ENCODE measurements around the gene PTPN1. TPM values are rescaled to one million over a fixed set of nuclear protein-coding genes. Genes with fewer than 3 reads are reported as not detected.

Gene PTPN1
- total and polyA plus RNA-seq, 2 of the 13 experiments (the other 11 are each of a cell fraction or from before 2014, with no cell fraction given), result 17.7 to 37.2 TPM

GRCh38 chr20:50498071-50498776, 12.0 kb upstream of the PTPN1 start:
- no peak overlapping the region for H3K9ac ChIP-seq (ENCODE audit: insufficient read depth, low read depth, low read length)
- CTCF ChIA-PET (ENCODE audit: low intra/inter-chr PET ratio, low total read pairs), result no interaction called here
- intact Hi-C loops (cut with micrococcal nuclease; ENCODE audit: unreplicated experiment) (no loop called here), in situ Hi-C loops (cut with HindIII; ENCODE audit: extremely low pct_ligation_motif_present, low pct_unique_long_range_greater_than_20kb) (no loop called here)
- H3K27ac ChIP-seq (ENCODE audit: extremely low read length, insufficient read depth, low read length), result no peak overlapping the region
- no peak for DNase-seq (ENCODE audit: low spot score)
- H3K9me3 ChIP-seq (ENCODE audit: low read length), result no peaks in the 10 kb centered on the region
- no peaks in the 10 kb centered on the region for H4K20me1 ChIP-seq (ENCODE audit: insufficient read depth, low read length)
- no peak overlapping the region for H3K4me3 ChIP-seq (replicated peaks in 1 of 3; ENCODE audit: insufficient read depth in 1 of 3, low read depth in 2 of 3, low read length in 3 of 3)
- peaks cover 4 to 15% of the 10 kb centered on the region in 2 experiments; a peak in 4 of 5 replicates for H3K27me3 ChIP-seq (ENCODE audit: control insufficient read depth in 1 of 2, insufficient read depth in 2 of 2, low read length in 2 of 2)
- H3K36me3 ChIP-seq (replicated peaks in 1 of 2; ENCODE audit: control insufficient read depth in 1 of 2, insufficient read depth in 2 of 2, low read length in 2 of 2), result no peaks in the 10 kb centered on the region
- TF ChIP-seq E2F2 (CRISPR knock-in tag; IDR thresholded peaks at IDR 0.05; ENCODE audit: borderline replicate concordance) (no peak), FOXO4 (CRISPR knock-in tag; conservative IDR thresholded peaks at IDR 0.05) (0 out of 2 replicates have a peak, but pooled peaks have one; percentile 55)
- H3K4me1 ChIP-seq (ENCODE audit: insufficient read depth, low read length), result peaks cover 11% of the 10 kb centered on the region
- FAIRE-seq, result no peak
- WGBS (ENCODE audit: low lambda C conversion rate), result 66% methylated on average over 5 of the region's 5 CpGs
- H2AFZ ChIP-seq (ENCODE audit: low read length), result no peak overlapping the region
- no peak overlapping the region for H3K4me2 ChIP-seq (ENCODE audit: low read depth, low read length)
- POLR2A ChIA-PET, result interaction anchor here (0.8 kb wide), 1 partner anchor 12 kb away, joined by 3 read pairs; the partner anchor contains the start of gene PTPN1
- no peak for ATAC-seq
- no peaks in the 10 kb centered on the region for H3K79me2 ChIP-seq (ENCODE audit: insufficient read depth, low read length)
- BruUV-seq (replicated peaks), result no TSS peak

- FAIRE-seq, result no peak
- no peak overlapping the region for H3K4me3 ChIP-seq (replicated peaks in 1 of 3; ENCODE audit: insufficient read depth in 1 of 3, low read depth in 2 of 3, low read length in 3 of 3)
- H3K36me3 ChIP-seq (replicated peaks in 1 of 2; ENCODE audit: control insufficient read depth in 1 of 2, insufficient read depth in 2 of 2, low read length in 2 of 2), result no peaks in the 10 kb centered on the region
- peaks cover 28% of the 10 kb centered on the region for H3K4me1 ChIP-seq (ENCODE audit: insufficient read depth, low read length)
- no TSS peak for BruUV-seq (replicated peaks)
- POLR2A ChIA-PET, result interaction anchor here (1.1 to 1.9 kb wide), 2 partner anchors 11 to 16 kb away, joined by 3 to 7 read pairs; partner anchors contain the start of gene PTPN1
- no peak overlapping the region for H3K9ac ChIP-seq (ENCODE audit: insufficient read depth, low read depth, low read length)
- H3K79me2 ChIP-seq (ENCODE audit: insufficient read depth, low read length), result no peaks in the 10 kb centered on the region
- in situ Hi-C loops (cut with HindIII; ENCODE audit: extremely low pct_ligation_motif_present, low pct_unique_long_range_greater_than_20kb) (no loop called here), intact Hi-C loops (cut with micrococcal nuclease; ENCODE audit: unreplicated experiment) (no loop called here)
- no peak for ATAC-seq
- no peaks in the 10 kb centered on the region for H3K9me3 ChIP-seq (ENCODE audit: low read length)
- no peak overlapping the region for H3K27ac ChIP-seq (ENCODE audit: extremely low read length, insufficient read depth, low read length)
- H3K27me3 ChIP-seq (ENCODE audit: control insufficient read depth in 1 of 2, insufficient read depth in 2 of 2, low read length in 2 of 2), result peaks cover 0 to 12% of the 10 kb centered on the region in 2 experiments; a peak in 3 of 5 replicates
- H3K4me2 ChIP-seq (ENCODE audit: low read depth, low read length), result peak overlapping the region; percentile 8; the same call in 1 of the 2 replicates
- WGBS (ENCODE audit: low lambda C conversion rate), result 81% methylated on average over 3 of the region's 3 CpGs
- H4K20me1 ChIP-seq (ENCODE audit: insufficient read depth, low read length), result no peaks in the 10 kb centered on the region
- no peak for DNase-seq (ENCODE audit: low spot score)
- peak overlapping the region; percentile 42 for H2AFZ ChIP-seq (ENCODE audit: low read length)
- CTCF ChIA-PET (ENCODE audit: low intra/inter-chr PET ratio, low total read pairs), result no interaction called here
- TF ChIP-seq ZNF30 (CRISPR knock-in tag; IDR thresholded peaks at IDR 0.05) (no peak), PCBP2 (optimal IDR thresholded peaks at IDR 0.05; ENCODE audit: low read depth, low read length, poor library complexity, severe bottlenecking) (no peak), JUND (CRISPR knock-in tag; IDR thresholded peaks at IDR 0.05) (no peak), ZNF513 (CRISPR knock-in tag; conservative IDR thresholded peaks at IDR 0.05) (no peak), NFYB (CRISPR knock-in tag; IDR thresholded peaks at IDR 0.05) (no peak), CBX2 (IDR thresholded peaks at IDR 0.05; ENCODE audit: low read depth, low read length) (no peak), CBX2 (CRISPR knock-in tag; IDR thresholded peaks at IDR 0.05; ENCODE audit: low read depth) (no peak), ZSCAN21 (CRISPR knock-in tag; IDR thresholded peaks at IDR 0.05; ENCODE audit: borderline replicate concordance) (no peak), EP300 (IDR thresholded peaks at IDR 0.05; ENCODE audit: low read depth in 2 of 2, low read length in 2 of 2) (no peak), EP300 (CRISPR knock-in tag; IDR thresholded peaks at IDR 0.05; ENCODE audit: borderline replicate concordance) (no peak), FOXO1 (CRISPR knock-in tag; IDR thresholded peaks at IDR 0.05) (no peak), NR2C2 (CRISPR knock-in tag; IDR thresholded peaks at IDR 0.05; ENCODE audit: borderline replicate concordance) (no peak)
These were observed 10.2 kb upstream of the PTPN1 start for GRCh38 chr20:50499938-50500337.
